GM23338 (cell line): ENCODE results near the gene POMP.

Experiments
- CREB1 ChIP-seq: fragments of 250-450 bp; sonication (Bioruptor Pico); IDR thresholded peaks from 2 replicates; pipeline ENCODE4 v1.5.0; 2020; ENCODE audit warnings: low read depth, mild to moderate bottlenecking, moderate library complexity
- CTCF ChIP-seq, 2 experiments: fragments of 200-600 bp in 1 of 2; sonication (generic) in 1 of 2; conservative IDR thresholded peaks; 2 replicates each; pipeline versions ENCODE4 v1.5.1 to v1.6.1; 2016 to 2017; ENCODE audit warnings: antibody characterized with exemption in 2 of 2, low read depth in 2 of 2, mild to moderate bottlenecking in 2 of 2, moderate library complexity in 1 of 2
- EZH2 ChIP-seq: fragments of 200-600 bp; sonication (generic); IDR thresholded peaks from one replicate; pipeline ENCODE4 v1.8.0; 2017; ENCODE audit warnings: antibody characterized with exemption, mild to moderate bottlenecking, low read depth; ENCODE audit not compliant: unreplicated experiment
- EZH2phosphoT487 ChIP-seq: fragments of 200-600 bp; sonication (generic); IDR thresholded peaks from one replicate; pipeline ENCODE4 v1.8.1; 2018; ENCODE audit warnings: antibody characterized with exemption; ENCODE audit not compliant: unreplicated experiment
- JUNB ChIP-seq: IDR thresholded peaks from one replicate; pipeline ENCODE4 v1.6.1; 2016; ENCODE audit warnings: antibody characterized with exemption; ENCODE audit not compliant: unreplicated experiment
- POLR2AphosphoS5 ChIP-seq: IDR thresholded peaks from 2 replicates; pipeline ENCODE4 v1.6.1; 2016; ENCODE audit warnings: antibody characterized with exemption, low read depth
- REST ChIP-seq: IDR thresholded peaks from one replicate; pipeline ENCODE4 v1.6.1; 2018; ENCODE audit warnings: antibody characterized with exemption; ENCODE audit not compliant: unreplicated experiment
- STAT1 ChIP-seq: IDR thresholded peaks from one replicate; pipeline ENCODE4 v1.6.1; 2016; ENCODE audit warnings: antibody characterized with exemption; ENCODE audit not compliant: unreplicated experiment
- ZNF114 ChIP-seq: fragments of 250-450 bp; sonication (Bioruptor Pico); IDR thresholded peaks from 2 replicates; pipeline ENCODE4 v1.5.0; 2020; ENCODE audit warnings: mild to moderate bottlenecking, moderate library complexity
- ZNF331 ChIP-seq: fragments of 250-450 bp; sonication (Bioruptor Pico); IDR thresholded peaks from 2 replicates; pipeline ENCODE4 v1.5.0; 2020; ENCODE audit warnings: low read depth, mild to moderate bottlenecking, moderate library complexity

GRCh38 chr13:28623782-28624706 lies 34.9 kb upstream of the POMP start:
- TF ChIP-seq REST = no peak
- TF ChIP-seq CTCF (conservative IDR thresholded peaks at IDR 0.05; ENCODE audit: low read depth in 2 of 2) = no peak
- no peak for TF ChIP-seq EZH2
- no peak for TF ChIP-seq POLR2AphosphoS5
- TF ChIP-seq EZH2phosphoT487 = no peak
- TF ChIP-seq CREB1 (CRISPR knock-in tag) = no peak
- TF ChIP-seq ZNF331 (CRISPR knock-in tag) = no peak
- no peak for TF ChIP-seq JUNB
- no peak for TF ChIP-seq ZNF114 (CRISPR knock-in tag)
- TF ChIP-seq STAT1 = no peak
